ENCODE data around the gene SEBOX. TPM values are rescaled to one million over a fixed set of nuclear protein-coding genes. Genes with fewer than 3 reads are reported as not detected.

SEBOX gene
- polyA plus RNA-seq, 1 experiment: not detected

DNA sequence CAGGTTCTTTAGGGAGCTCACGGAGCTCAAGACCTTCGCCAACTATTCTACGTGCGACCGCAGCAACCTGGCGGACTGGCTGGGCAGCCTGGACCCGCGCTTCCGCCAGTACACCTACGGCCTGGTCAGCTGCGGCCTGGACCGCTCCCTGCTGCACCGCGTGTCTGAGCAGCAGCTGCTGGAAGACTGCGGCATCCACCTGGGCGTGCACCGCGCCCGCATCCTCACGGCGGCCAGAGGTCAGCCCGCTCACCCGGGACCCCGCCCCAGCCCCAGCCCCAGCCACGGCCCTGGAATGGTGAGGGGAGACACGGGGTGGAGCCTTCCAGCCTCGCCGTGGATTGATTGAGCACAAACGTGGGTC is 20.0 kb upstream of the SEBOX start:
- Histone ChIP-seq H3K27ac (ENCODE audit: low read depth, low read length) (no peak overlapping the region), H3K9me3 (ENCODE audit: control insufficient read depth, insufficient read depth, low read length) (no peaks in the 10 kb centered on the region; the same call in 1 of the 2 replicates), H3K4me3 (ENCODE audit: low read depth, low read length) (no peak overlapping the region), H3K27me3 (ENCODE audit: control insufficient read depth, insufficient read depth, low read length) (no peaks in the 10 kb centered on the region)
- ChIA-PET POLR2A (no interaction called here), CTCF (no interaction called here)
- no peak for DNase-seq (ENCODE audit: low read depth, low spot score)
- no peak for TF ChIP-seq CTCF (IDR thresholded peaks at IDR 0.05; ENCODE audit: low read depth, low read length)

DNA sequence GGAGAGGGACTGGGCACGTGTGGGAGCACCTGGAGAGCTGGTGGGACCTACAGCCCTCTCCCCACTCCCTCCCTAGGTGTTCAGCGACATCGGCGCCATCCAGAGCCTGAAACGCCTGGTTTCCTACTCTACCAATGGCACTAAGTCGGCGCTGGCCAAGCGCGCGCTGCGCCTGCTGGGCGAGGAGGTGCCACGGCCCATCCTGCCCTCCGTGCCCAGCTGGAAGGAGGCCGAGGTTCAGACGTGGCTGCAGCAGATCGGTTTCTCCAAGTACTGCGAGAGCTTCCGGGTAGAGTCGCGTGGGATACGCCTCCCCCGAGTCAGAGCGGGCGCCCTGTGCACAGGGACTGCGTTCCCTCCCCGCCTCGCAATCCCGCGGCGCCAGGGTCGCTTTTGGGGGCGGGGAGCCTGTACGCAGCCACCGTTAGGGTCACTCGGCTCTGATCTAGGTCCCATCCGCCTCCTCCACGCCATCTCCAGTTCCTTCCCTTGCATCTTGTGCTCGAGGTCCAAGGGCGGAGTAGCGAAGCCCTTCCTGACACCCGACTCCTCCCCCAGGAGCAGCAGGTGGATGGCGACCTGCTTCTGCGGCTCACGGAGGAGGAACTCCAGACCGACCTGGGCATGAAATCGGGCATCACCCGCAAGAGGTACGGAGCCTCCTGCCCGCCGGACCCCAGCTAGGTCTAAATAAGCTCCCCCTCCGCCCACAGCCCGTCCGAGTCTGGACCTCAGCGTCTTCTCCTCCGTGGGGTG is 19.5 kb upstream of the SEBOX start:
- no peak overlapping the region for H3K27ac ChIP-seq (ENCODE audit: low read depth, low read length)
- DNase-seq (ENCODE audit: low read depth, low spot score): no peak
- no peaks in the 10 kb centered on the region for H3K27me3 ChIP-seq (ENCODE audit: control insufficient read depth, insufficient read depth, low read length)
- no peak overlapping the region for H3K4me3 ChIP-seq (ENCODE audit: low read depth, low read length)
- POLR2A ChIA-PET: no interaction called here
- H3K9me3 ChIP-seq (ENCODE audit: control insufficient read depth, insufficient read depth, low read length): no peaks in the 10 kb centered on the region; the same call in 1 of the 2 replicates
- no peak for TF ChIP-seq CTCF (IDR thresholded peaks at IDR 0.05; ENCODE audit: low read depth, low read length)
- CTCF ChIA-PET: no interaction called here

GRCh38 chr17:28381141-28381825 is 16.3 kb upstream of the SEBOX start:
- no peak for TF ChIP-seq CTCF (IDR thresholded peaks at IDR 0.05; ENCODE audit: low read depth, low read length)
- ChIA-PET CTCF (interaction anchor here (1.3 kb wide), 1 partner anchor 35 kb away, joined by 5 read pairs; no protein-coding TSS in a partner anchor), POLR2A (no interaction called here)
- Histone ChIP-seq H3K4me3 (ENCODE audit: low read depth, low read length) (no peak overlapping the region), H3K27ac (ENCODE audit: low read depth, low read length) (no peak overlapping the region), H3K27me3 (ENCODE audit: control insufficient read depth, insufficient read depth, low read length) (no peaks in the 10 kb centered on the region), H3K9me3 (ENCODE audit: control insufficient read depth, insufficient read depth, low read length) (no peaks in the 10 kb centered on the region; the same call in 1 of the 2 replicates)
- no peak for DNase-seq (ENCODE audit: low read depth, low spot score)

DNA sequence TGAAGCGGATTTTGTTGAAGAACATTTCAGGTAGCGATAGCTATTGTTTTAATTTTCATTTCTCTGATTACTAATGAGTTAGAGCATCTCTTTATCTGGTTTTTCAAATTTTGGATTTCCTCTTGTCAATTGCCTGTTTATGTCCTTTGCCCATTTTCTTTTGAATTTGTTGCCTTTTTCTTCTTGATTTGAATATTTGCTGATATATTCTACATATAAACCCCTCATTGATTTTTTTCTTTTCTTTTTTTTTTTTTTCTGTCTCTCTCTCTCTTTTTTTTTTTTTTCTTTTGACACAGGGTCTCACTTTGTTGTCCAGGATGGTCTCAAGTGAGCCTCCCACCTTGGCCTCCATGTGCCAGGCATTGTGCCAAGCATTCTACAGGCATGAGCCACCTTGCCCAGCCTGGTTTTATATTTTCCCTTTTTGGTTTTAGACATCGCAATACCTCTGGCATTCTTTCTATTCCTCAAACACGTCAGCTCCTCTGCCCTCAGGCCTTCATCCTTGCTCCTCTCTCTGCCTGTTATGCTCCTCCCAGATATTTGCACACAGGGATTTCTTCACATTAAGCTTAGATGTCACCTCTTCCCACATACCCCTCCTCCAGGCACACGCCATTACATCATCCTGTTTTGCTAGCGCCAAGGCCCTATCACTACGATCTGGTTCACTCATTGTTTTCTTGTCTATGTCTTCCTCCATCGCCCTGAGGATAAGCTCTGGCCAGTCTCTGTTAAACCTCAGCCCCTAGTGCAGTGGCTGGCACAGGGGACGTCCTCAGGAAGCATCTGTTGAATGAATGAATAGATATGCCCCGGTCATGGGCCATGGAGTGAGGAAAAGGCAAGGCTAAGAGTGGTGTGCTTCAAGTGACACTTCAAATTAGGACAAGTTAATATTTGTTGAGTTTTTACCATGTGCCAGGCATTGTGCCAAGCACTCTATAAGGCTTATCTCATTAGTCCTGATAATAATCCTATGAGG is 15.1 kb upstream of the SEBOX start:
- no peaks in the 10 kb centered on the region; the same call in 1 of the 2 replicates for H3K9me3 ChIP-seq (ENCODE audit: control insufficient read depth, insufficient read depth, low read length)
- no peaks in the 10 kb centered on the region for H3K27me3 ChIP-seq (ENCODE audit: control insufficient read depth, insufficient read depth, low read length)
- H3K4me3 ChIP-seq (ENCODE audit: low read depth, low read length): no peak overlapping the region
- no peak for DNase-seq (ENCODE audit: low read depth, low spot score)
- no peak overlapping the region for H3K27ac ChIP-seq (ENCODE audit: low read depth, low read length)
- CTCF ChIA-PET: interaction anchor here (0.7 to 1.3 kb wide), 2 partner anchors 36 kb away, joined by 3 to 5 read pairs; no protein-coding TSS in a partner anchor
- no peak for TF ChIP-seq CTCF (IDR thresholded peaks at IDR 0.05; ENCODE audit: low read depth, low read length)
- POLR2A ChIA-PET: no interaction called here
